Subcutaneous abdominal adipose tissue (tissue), 5 donors: ENCODE results near the gene ATP11A.
A peak's percentile ranks its signal among the peaks of the same experiment; 100 is the strongest.

Experiments used
- H3K27ac ChIP-seq: one replicate; pipeline ENCODE4 v1.7.0; 2013; ENCODE audit warnings: low read depth, mild to moderate bottlenecking, inconsistent platforms, low read length, moderate library complexity
- H3K27me3 ChIP-seq, 5 donors: one replicate each; pipeline ENCODE4 v1.7.0; 2013; ENCODE audit warnings: low read length in 5 of 5, inconsistent platforms in 1 of 5; ENCODE audit not compliant: control insufficient read depth in 5 of 5, insufficient read depth in 4 of 5
- H3K36me3 ChIP-seq, 5 donors: one replicate each; pipeline ENCODE4 v1.7.0; 2013; ENCODE audit warnings: low read length in 5 of 5; ENCODE audit not compliant: control insufficient read depth in 5 of 5, insufficient read depth in 5 of 5
- H3K4me1 ChIP-seq, 5 donors: one replicate each; pipeline ENCODE4 v1.7.0; 2013; ENCODE audit warnings: low read length in 5 of 5, mild to moderate bottlenecking in 3 of 5, moderate library complexity in 1 of 5; ENCODE audit not compliant: control insufficient read depth in 5 of 5, insufficient read depth in 5 of 5
- H3K4me3 ChIP-seq, 5 donors: one replicate each; pipeline ENCODE4 v1.7.0; 2013; ENCODE audit warnings: low read length in 5 of 5, low read depth in 1 of 5
- H3K9ac ChIP-seq, 5 donors: one replicate each; pipeline ENCODE4 v1.7.0; 2013; ENCODE audit warnings: low read length in 5 of 5, mild to moderate bottlenecking in 4 of 5, moderate library complexity in 3 of 5
- H3K9me3 ChIP-seq, 5 donors: one replicate each; pipeline ENCODE4 v1.7.0; 2013; ENCODE audit warnings: low read length in 5 of 5; ENCODE audit not compliant: control insufficient read depth in 5 of 5
- donor health status: healthy.
- donor health status: healthy.
- donor health status: healthy.
- donor health status: healthy.
- donor health status: healthy.

The ATP11A gene

DNA sequence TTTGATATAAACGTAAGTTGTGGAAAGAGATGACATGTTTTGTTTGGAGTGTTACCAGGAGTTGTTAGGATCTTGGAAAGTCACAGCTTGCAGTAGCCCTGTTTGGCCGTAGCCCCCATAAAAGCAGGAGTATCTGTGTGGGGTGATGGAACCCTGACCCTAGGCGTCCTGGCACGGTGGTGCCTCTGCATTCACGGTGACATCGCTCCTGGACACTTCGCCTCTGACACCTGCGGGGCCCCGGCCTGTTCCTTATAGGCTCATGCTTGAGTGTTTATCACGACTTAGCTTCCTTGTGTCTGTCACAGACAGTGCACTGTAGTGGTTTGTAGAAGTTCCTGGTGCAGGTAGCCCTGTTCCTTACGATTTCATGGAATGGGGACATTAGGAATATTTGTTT is 74.2 kb downstream of the ATP11A start:
- Histone ChIP-seq H3K4me1 (peaks cover 0 to 22% (median 6%) of the 10 kb centered on the region in 5 donors), H3K36me3 (no peaks in the 10 kb centered on the region)

GRCh38 chr13:112764864-112765561 is 75.2 kb downstream of the ATP11A start:
- no peak overlapping the region for H3K4me3 ChIP-seq
- H3K36me3 ChIP-seq = no peaks in the 10 kb centered on the region
- no peaks in the 10 kb centered on the region for H3K9me3 ChIP-seq
- peaks cover 0 to 29% (median 6%) of the 10 kb centered on the region in 5 donors for H3K4me1 ChIP-seq
- peaks cover 0 to 5% (median 0%) of the 10 kb centered on the region in 5 donors for H3K27me3 ChIP-seq
- H3K27ac ChIP-seq = no peak overlapping the region
- no peak overlapping the region for H3K9ac ChIP-seq

More for the DNA sequence above, 74.2 kb downstream of the ATP11A start:
- Histone ChIP-seq H3K27ac (no peak overlapping the region), H3K9me3 (no peaks in the 10 kb centered on the region), H3K4me3 (no peak overlapping the region), H3K9ac (no peak overlapping the region), H3K27me3 (peaks cover 0 to 5% (median 0%) of the 10 kb centered on the region in 5 donors)

DNA sequence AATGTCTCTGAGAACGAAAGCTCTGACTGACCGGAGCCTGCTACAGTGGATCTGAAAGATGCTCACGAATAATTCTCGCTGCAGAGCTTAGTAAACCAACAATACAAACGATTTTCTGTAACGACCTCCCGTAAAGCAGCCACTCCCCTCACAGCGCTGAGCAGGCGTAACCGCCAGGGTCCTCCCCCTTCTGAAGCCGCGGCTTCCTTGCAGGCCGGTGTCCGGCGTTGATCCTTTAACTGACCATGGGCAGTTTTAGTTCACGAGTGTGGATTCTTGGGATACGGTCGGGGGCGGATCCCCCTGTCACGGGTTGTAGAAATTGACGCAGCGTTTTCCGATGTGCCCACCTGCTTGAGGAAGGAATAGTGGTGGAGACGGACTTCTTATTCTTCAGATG is 75.9 kb downstream of the ATP11A start:
- Histone ChIP-seq H3K36me3 (no peaks in the 10 kb centered on the region), H3K4me1 (peaks cover 0 to 28% (median 6%) of the 10 kb centered on the region in 5 donors), H3K27ac (no peak overlapping the region)

GRCh38 chr13:112766336-112766735 is 76.5 kb downstream of the ATP11A start:
- Histone ChIP-seq H3K9ac (no peak overlapping the region), H3K36me3 (no peaks in the 10 kb centered on the region), H3K27me3 (peaks cover 0 to 5% (median 0%) of the 10 kb centered on the region in 5 donors), H3K4me3 (no peak overlapping the region), H3K9me3 (no peaks in the 10 kb centered on the region), H3K27ac (no peak overlapping the region), H3K4me1 (peaks cover 0 to 24% (median 6%) of the 10 kb centered on the region in 5 donors)

More for the DNA sequence above, 75.9 kb downstream of the ATP11A start:
- H3K9ac ChIP-seq = no peak overlapping the region
- H3K4me3 ChIP-seq = no peak overlapping the region
- H3K9me3 ChIP-seq = no peaks in the 10 kb centered on the region
- peaks cover 0 to 5% (median 0%) of the 10 kb centered on the region in 5 donors for H3K27me3 ChIP-seq

- Histone ChIP-seq H3K4me3 (peak overlapping the region in 1 of 5 donors; percentile 37), H3K27me3 (no peaks in the 10 kb centered on the region), H3K4me1 (peaks cover 0 to 18% (median 4%) of the 10 kb centered on the region in 5 donors), H3K27ac (no peak overlapping the region), H3K9ac (peak overlapping the region in 1 of 5 donors; percentile 30), H3K9me3 (no peaks in the 10 kb centered on the region), H3K36me3 (no peaks in the 10 kb centered on the region)
These were observed 78.0 kb downstream of the ATP11A start for GRCh38 chr13:112767506-112768471.

DNA sequence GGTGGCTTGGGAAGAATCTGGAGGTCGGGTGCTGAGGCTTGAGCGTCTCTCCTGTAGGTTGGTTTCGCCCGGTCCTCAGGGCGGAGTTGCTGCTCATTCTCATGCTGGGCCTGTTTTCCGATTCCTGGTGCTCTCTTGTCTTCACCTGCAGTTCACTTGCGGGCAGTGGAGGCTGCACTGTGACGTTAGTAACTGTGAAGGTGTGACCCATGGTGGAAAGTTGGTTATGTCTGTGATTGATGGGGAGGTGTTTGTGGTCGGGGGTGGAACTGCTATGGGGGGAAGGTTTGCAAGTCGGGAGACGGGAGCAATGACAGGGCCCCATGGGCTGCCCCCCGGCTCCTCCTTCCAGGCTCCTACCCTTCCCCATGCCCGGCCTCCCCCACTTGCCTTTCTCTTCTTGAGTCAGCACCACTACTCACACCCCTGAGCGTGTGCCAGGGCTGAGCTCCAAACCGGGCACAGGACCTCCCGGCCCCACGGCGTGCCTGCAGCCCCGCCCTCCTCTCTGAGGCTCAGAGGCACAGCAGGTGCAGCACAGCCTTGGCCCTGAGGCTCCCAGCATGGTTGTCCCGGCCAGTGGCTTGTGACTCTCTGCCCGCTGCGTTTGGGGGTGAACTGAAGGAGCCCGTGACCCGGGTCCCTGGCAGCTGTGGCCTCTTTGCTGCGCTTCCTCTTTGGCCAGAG is 79.1 kb downstream of the ATP11A start:
- no peaks in the 10 kb centered on the region for H3K36me3 ChIP-seq
- no peaks in the 10 kb centered on the region for H3K27me3 ChIP-seq
- H3K9me3 ChIP-seq = no peaks in the 10 kb centered on the region
- peaks cover 0 to 18% (median 4%) of the 10 kb centered on the region in 5 donors for H3K4me1 ChIP-seq
- no peak overlapping the region for H3K27ac ChIP-seq
- H3K9ac ChIP-seq = no peak overlapping the region
- no peak overlapping the region for H3K4me3 ChIP-seq

GRCh38 chr13:112769615-112770014 is 79.8 kb downstream of the ATP11A start:
- Histone ChIP-seq H3K4me1 (peaks cover 0 to 18% (median 4%) of the 10 kb centered on the region in 5 donors), H3K4me3 (no peak overlapping the region), H3K9ac (no peak overlapping the region), H3K9me3 (no peaks in the 10 kb centered on the region), H3K27ac (no peak overlapping the region), H3K36me3 (peaks cover 0 to 2% (median 0%) of the 10 kb centered on the region in 5 donors), H3K27me3 (no peaks in the 10 kb centered on the region)

DNA sequence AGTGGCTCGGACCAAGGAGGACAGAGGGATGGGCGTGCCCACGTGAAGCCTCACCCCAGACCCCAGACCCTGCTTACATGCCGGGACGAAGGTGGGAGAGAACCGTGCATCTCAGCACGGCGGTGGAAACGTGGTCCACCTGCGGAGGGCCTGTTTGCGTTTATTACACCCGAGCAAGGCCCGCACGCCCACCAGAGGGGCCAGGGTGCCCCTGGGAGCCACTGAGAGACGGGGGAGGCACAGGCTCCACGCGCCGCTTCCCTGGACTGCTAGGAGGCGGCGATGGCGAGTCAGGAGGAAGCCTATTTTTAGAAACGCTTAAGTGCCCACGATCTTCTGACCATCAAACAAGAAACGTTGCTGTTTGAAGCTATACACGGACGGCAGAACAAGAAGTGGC is 80.7 kb downstream of the ATP11A start:
- Histone ChIP-seq H3K27me3 (no peaks in the 10 kb centered on the region), H3K27ac (no peak overlapping the region), H3K4me3 (no peak overlapping the region), H3K4me1 (peaks cover 0 to 18% (median 4%) of the 10 kb centered on the region in 5 donors), H3K9ac (no peak overlapping the region), H3K36me3 (peaks cover 0 to 2% (median 0%) of the 10 kb centered on the region in 5 donors), H3K9me3 (no peaks in the 10 kb centered on the region)

DNA sequence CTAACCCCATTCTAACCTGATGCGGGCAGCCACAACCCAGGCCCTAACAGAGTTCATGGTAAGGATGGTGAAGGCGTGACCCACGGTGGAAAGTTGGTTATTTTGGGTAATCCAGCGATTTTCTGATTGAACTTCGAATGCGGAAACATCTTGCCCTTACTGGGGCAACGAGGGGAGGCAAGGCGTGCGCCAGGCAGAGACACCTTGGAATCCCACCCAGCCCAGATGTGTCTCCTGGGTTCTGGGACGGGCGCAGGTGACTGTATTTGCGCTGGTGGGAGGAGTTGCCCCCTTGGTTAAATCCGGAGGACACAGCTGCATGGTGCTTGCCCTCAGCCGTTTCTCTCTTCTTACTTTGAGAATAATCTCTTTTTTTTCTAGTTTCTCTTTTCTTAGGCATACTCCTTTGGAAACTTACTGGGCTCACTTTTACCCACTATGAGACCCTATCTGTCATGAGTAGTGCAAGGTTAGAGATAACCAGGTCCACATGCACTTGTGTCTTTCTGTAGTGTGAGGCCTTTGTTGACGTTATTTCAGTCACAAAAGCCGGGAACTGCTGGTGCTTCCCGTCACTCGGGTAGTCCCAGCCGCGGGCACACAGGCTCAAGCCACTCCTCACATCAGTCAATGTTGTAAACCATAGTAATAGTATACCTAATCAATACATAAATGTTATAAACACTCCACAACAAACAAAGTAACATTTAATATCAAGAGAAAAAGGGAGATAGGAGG is 81.5 kb downstream of the ATP11A start:
- Histone ChIP-seq H3K9me3 (no peaks in the 10 kb centered on the region), H3K27ac (no peak overlapping the region), H3K27me3 (no peaks in the 10 kb centered on the region), H3K4me3 (no peak overlapping the region), H3K36me3 (peaks cover 0 to 2% (median 0%) of the 10 kb centered on the region in 5 donors), H3K4me1 (peaks cover 0 to 18% (median 4%) of the 10 kb centered on the region in 5 donors), H3K9ac (no peak overlapping the region)
